Aorta (tissue), 5 donors: Measurements from ENCODE around the gene MIEF1. TPM values are rescaled to one million over a fixed set of nuclear protein-coding genes. Genes with fewer than 3 reads are reported as not detected.
A peak's percentile ranks its signal among the peaks of the same experiment; 100 is the strongest.

Source experiments
- ATAC-seq: fragments of 200-7000 bp; cut with Tn5 transposase; one replicate; pipeline ENCODE4 v1.9.1; 2022; ENCODE audit warnings: moderate library complexity; ENCODE audit not compliant: low FRiP score
- DNase-seq, 2 donors: peaks; one replicate each; pipeline ENCODE4 v3.0.0-alpha.2; 2020
- H3K27ac ChIP-seq, 2 donors: one replicate each; pipeline ENCODE4 v1.5.1; 2013; ENCODE audit warnings: low read length in 2 of 2, mild to moderate bottlenecking in 2 of 2, moderate library complexity in 2 of 2, control low read depth in 1 of 2, inconsistent platforms in 1 of 2, low read depth in 1 of 2
- H3K27me3 ChIP-seq, 2 donors: one replicate each; pipeline ENCODE4 v1.6.1; 2013; ENCODE audit warnings: control low read depth in 1 of 2, low read length in 1 of 2, mild to moderate bottlenecking in 1 of 2, moderate library complexity in 1 of 2; ENCODE audit not compliant: insufficient read depth in 2 of 2, control insufficient read depth in 1 of 2
- H3K36me3 ChIP-seq, 2 donors: one replicate each; pipeline ENCODE4 v1.6.1; 2013; ENCODE audit warnings: control low read depth in 1 of 2, low read length in 1 of 2, mild to moderate bottlenecking in 1 of 2; ENCODE audit not compliant: insufficient read depth in 2 of 2, control insufficient read depth in 1 of 2
- H3K4me1 ChIP-seq, 2 donors: one replicate each; pipeline ENCODE4 v1.6.1; 2013; ENCODE audit warnings: low read length in 2 of 2, control low read depth in 1 of 2, mild to moderate bottlenecking in 1 of 2, moderate library complexity in 1 of 2; ENCODE audit not compliant: insufficient read depth in 2 of 2, control insufficient read depth in 1 of 2
- H3K4me3 ChIP-seq, 2 donors: one replicate each; pipeline ENCODE4 v1.5.1; 2013; ENCODE audit warnings: low read length in 2 of 2, control low read depth in 1 of 2, mild to moderate bottlenecking in 1 of 2
- H3K9me3 ChIP-seq: one replicate; pipeline ENCODE4 v1.6.1; 2013; ENCODE audit warnings: mild to moderate bottlenecking, low read length; ENCODE audit not compliant: control insufficient read depth
- WGBS, 2 donors: extraction: QIAGEN DNeasy Blood & Tissue Kit; methylation state at CpG; one replicate each; pipeline ENCODE4 v1.1.7; 2013; 5-methylcytosine and 5-hydroxymethylcytosine counted together
- intact Hi-C, 2 donors: fragments of 100-400 bp; cut with DNase I; formaldehyde crosslinking; loops; one replicate each; pipeline versions ENCODE4 v1.14.2 to v1.15.0; 2022
- polyA plus RNA-seq, 2 donors: library from polyadenylated mRNA; stranded (reverse); fragments of 200-250 nt; gene quantifications; one replicate each; pipeline ENCODE4 v1.2.3, GENCODE V29; 2013
- total RNA-seq, 2 donors: library from RNA; stranded (reverse); fragmentation: NEBNext Ultra II Directional; extraction: Animal tissue kit (Norgen Biotek cat#: 25700); gene quantifications; one replicate each; pipeline ENCODE4 v1.2.1, GENCODE V29; 2021
- donor health status: healthy with polysubstance abuse.
- donor health status: Bipolar disorder and iron deficiency.
- donor health status: DM: no; HTN: no; CAD: no.
- donor health status: DM: no; HTN: no; CAD: no.
- donor health status: DM: yes; HTN: yes; CAD: no.

Gene MIEF1
- total and polyA plus RNA-seq, 4 donors = 8.0 to 20.1 (median 11.9) TPM

DNA sequence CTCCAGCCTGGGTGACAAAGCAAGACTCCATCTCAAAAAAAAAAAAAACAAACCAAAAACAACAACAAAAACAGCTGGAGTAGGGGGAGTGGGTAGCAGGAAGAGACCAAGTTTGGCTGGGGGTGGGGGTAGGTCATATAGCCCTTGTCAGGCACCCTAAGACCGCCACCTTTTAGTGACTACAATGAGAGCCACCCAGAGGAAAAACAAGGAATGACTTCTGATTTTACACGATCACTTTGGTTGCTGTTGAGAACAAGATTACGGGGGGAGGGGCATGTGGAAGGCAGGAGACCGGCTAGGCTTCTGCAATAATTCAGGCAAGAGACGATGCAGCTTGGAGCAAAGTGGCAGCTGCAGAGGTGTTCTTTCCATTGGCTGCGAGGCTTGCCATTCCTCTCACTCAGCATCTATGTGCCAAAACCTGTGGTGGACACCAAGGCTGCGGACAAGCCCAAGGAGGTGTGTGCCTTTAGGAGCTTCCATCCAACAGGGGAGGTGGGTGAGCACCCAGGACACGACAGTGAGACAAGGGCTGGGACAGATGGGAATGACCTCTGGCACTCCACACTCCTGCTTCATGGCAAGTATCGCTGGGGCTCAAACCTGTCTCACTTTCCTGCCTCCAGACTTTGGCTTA lies 28.7 kb downstream of the MIEF1 start:
- intact Hi-C loops = loop anchor here (5.0 to 10.0 kb wide), 7 partner anchors 134 to 1969 kb away; partner anchors contain the start of genes ADSL (in 2 of the 2), CDC42EP1 (in 1 of the 2), MRTFA (in 1 of the 2) and TAB1 (in 1 of the 2)

DNA sequence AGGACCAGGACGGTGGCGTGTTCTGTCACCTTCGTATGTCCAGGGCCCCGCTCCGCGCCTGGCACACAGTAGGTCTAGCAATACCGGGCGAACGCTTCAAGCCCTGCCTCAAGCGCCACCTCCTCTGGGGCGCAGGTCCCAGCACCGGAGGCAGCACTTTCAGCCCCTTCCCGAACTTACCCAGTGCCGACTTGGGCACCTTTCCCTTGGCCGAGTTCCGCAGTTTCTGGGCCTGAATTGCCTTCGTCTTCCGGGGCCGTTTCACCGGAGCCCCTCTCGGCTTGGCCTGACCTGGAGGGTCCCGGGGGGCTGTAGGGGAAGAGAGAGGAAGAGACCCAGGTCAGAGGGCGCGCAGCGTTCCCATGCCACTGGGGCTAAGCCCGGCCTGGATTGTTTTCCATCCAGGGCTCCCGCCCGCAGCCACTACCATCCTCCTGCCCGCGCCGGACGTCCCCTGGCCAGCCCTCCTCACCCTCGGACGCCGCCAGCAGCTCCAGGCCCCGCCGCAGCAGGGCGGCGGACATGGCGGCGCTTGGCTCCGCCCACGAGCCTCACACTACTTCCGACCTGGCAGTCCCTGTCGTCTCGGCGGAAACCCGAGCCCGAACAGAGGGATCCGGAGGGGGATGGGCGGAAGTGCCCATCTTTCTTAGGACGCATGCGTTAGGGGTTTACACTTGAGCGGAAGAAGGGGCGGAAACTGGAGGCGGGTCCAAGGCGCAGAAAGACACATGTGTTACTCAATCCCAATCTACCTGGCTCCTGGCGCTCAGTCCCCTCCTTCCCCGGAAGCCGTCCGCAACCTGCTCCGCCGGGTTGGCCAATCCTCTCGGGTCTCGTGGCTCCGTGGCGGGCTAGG lies 30.4 kb downstream of the MIEF1 start, which contains the start of gene RPS19BP1:
Gene RPS19BP1 (minus strand): TSS at position 534 of the 859 bp plus-strand sequence. CDS start 10 bp downstream, at position 524.
- Histone ChIP-seq H3K4me3 (peak within 1 kb of the TSS; percentile 64 to 83), H3K27ac (peak within 1 kb of the TSS in 1 of 2 donors; percentile 61), H3K4me1 (no peaks in the 10 kb centered on the region), H3K36me3 (no peaks in the 10 kb centered on the region), H3K9me3 (no peaks in the 10 kb centered on the region), H3K27me3 (no peaks in the 10 kb centered on the region)
- 0% methylated on average over 64 to 67 of the region's 67 CpGs for WGBS, 2 donors
- ATAC-seq (peak; percentile 93), DNase-seq (peak; percentile 99 to 100)
- intact Hi-C loops = loop anchor here (2.0 to 10.0 kb wide), 8 partner anchors 135 to 1970 kb away; partner anchors contain the start of genes ADSL (in 2 of the 2), CDC42EP1 (in 1 of the 2), MRTFA (in 1 of the 2) and RPL3 (in 1 of the 2)

More for the DNA sequence above, 28.7 kb downstream of the MIEF1 start:
- H3K27ac ChIP-seq = no peak overlapping the region
- H3K4me1 ChIP-seq = no peaks in the 10 kb centered on the region
- no peak overlapping the region for H3K4me3 ChIP-seq
- no peaks in the 10 kb centered on the region for H3K9me3 ChIP-seq
- WGBS, 2 donors = 38 to 39% methylated on average over 9 of the region's 9 CpGs
- no peaks in the 10 kb centered on the region for H3K27me3 ChIP-seq
- no peaks in the 10 kb centered on the region for H3K36me3 ChIP-seq
- DNase-seq (no peak), ATAC-seq (no peak)

DNA sequence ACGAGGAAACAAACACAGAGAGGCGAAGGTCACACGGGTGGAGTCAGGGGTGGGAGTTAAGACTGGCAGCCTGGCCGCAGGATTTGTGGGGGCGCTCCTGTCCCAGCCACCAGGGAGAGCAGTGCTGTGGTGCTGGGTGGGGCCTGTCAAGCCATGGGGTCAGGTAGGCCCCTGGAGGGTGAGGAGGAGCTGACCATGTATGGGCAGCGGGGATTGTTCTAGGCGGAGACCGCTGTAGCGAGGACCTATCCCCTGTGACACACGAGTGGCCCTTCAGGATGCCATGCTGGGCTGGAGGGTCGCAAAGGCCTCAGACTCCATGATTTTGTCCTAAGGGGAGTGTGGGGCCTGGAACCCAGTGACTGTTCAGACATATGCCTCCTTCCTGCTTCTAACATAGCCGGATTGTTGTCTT lies 32.0 kb downstream of the MIEF1 start:
- H3K9me3 ChIP-seq = no peaks in the 10 kb centered on the region
- H3K36me3 ChIP-seq = no peaks in the 10 kb centered on the region
- DNase-seq (no peak), ATAC-seq (no peak)
- no peak overlapping the region for H3K27ac ChIP-seq
- H3K4me1 ChIP-seq = no peaks in the 10 kb centered on the region
- intact Hi-C loops = loop anchor here (2.0 to 10.0 kb wide), 8 partner anchors 137 to 1972 kb away; partner anchors contain the start of genes ADSL (in 2 of the 2), CDC42EP1 (in 1 of the 2), MRTFA (in 1 of the 2) and TAB1 (in 1 of the 2)
- H3K4me3 ChIP-seq = no peak overlapping the region
- H3K27me3 ChIP-seq = no peaks in the 10 kb centered on the region
- 86% methylated on average over 12 of the region's 12 CpGs for WGBS, 2 donors

DNA sequence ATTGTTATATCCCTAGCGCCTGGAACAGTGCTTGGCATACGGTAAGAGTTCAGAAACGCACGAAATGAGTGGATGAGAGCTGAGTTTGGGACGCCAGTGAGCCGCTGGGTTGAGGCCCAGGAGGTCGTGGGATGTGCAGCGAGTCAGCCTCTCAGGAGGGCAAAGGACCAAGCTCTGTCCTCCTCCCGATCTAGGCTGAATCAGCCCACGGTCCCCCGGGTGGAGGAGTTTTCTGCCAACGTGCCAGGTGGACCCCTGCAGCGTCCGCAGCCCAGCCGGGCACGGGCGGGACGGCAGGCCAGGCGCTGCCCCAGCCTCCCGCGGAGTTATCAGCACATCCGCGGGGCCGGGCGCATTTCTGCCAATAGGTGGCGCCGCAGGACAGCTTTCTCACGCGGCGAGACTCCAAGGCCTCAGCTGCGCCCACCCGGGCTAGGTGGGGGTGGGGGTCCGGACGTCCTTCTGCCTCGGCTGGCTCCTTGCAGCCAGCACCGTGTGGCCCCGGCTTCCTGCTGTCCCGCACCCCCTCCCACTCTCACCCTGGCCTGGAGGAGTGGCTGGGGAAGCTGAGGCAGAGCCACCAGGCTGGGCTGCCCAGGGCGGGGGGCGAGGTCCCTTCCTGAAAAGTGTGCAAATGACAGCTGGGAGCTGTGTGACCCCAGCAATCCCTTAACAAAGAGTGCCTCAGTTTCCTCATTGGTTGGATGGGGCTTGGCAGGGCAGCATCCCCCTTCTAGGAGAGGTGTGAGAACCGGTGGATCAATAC lies 32.7 kb downstream of the MIEF1 start:
- H3K27ac ChIP-seq = no peak overlapping the region
- intact Hi-C loops = loop anchor here (2.0 to 10.0 kb wide), 8 partner anchors 137 to 1972 kb away; partner anchors contain the start of genes ADSL (in 2 of the 2), CDC42EP1 (in 1 of the 2), MRTFA (in 1 of the 2) and TAB1 (in 1 of the 2)
- H3K4me3 ChIP-seq = no peak overlapping the region
- DNase-seq = peak; percentile 86 to 95
- H3K9me3 ChIP-seq = no peaks in the 10 kb centered on the region
- no peaks in the 10 kb centered on the region for H3K4me1 ChIP-seq
- peak; percentile 64 for ATAC-seq
- no peaks in the 10 kb centered on the region for H3K27me3 ChIP-seq
- no peaks in the 10 kb centered on the region for H3K36me3 ChIP-seq
- WGBS, 2 donors = 6 to 8% methylated on average over 41 of the region's 41 CpGs

DNA sequence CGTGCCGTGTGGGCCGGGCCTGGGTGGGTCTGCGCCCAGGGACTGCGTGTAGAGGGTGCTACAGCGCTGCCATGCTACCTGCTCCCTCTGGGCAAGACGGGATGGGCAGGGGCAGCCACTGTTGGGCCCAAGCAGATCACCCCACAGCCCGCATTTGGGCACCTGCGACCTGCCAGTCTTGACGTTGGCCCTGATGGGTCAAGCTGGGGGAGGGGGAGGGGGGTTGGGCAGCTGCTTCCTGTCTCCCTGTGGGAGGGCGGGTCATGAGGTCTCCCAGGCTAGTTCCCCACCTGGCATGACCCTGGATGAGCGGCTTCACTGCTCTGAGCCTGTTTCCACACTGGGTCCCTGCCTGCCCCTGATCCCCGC lies 33.3 kb downstream of the MIEF1 start:
- H3K36me3 ChIP-seq = no peaks in the 10 kb centered on the region
- intact Hi-C loops = loop anchor here (2.0 to 10.0 kb wide), 2 partner anchors 489 to 809 kb away; partner anchors contain the start of gene ADSL (in 1 of the 2)
- WGBS, 2 donors = 36 to 41% methylated on average over 12 to 13 of the region's 13 CpGs
- H3K4me1 ChIP-seq = no peaks in the 10 kb centered on the region
- no peak overlapping the region for H3K4me3 ChIP-seq
- ATAC-seq (no peak), DNase-seq (no peak)
- no peaks in the 10 kb centered on the region for H3K9me3 ChIP-seq
- no peak overlapping the region for H3K27ac ChIP-seq
- no peaks in the 10 kb centered on the region for H3K27me3 ChIP-seq

DNA sequence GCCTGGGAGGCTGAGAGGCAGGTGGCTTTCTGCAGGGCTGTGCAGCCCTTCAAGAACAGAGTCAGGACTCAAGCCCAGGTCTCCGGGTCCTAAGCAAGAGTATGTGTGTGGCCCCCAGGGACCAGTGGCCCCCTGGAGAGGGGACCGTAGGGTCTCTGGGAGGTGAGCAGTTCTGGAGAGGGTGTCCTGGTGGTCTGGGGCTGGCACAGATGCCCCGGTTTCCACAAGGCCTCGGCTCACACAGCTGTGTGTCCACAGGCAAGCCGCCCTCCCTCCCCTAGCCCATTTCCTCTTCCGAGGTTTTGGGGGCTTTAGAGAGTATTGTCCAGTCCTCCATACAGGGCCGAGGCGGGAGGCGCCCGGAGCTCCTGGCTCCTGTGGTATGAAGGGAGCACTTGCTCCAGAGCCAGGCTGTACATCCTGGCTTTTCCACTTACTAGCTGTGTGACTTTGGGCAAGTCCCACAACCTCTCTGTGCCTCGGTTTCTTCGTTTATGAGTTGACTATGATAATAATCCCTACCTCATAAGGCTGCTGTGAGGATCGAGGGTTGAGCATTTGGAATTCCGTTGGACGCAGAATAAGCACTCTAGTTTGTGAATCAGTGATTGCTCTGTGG lies 33.9 kb downstream of the MIEF1 start:
- H3K27me3 ChIP-seq = no peaks in the 10 kb centered on the region
- 85 to 89% methylated on average over 15 of the region's 15 CpGs for WGBS, 2 donors

DNA sequence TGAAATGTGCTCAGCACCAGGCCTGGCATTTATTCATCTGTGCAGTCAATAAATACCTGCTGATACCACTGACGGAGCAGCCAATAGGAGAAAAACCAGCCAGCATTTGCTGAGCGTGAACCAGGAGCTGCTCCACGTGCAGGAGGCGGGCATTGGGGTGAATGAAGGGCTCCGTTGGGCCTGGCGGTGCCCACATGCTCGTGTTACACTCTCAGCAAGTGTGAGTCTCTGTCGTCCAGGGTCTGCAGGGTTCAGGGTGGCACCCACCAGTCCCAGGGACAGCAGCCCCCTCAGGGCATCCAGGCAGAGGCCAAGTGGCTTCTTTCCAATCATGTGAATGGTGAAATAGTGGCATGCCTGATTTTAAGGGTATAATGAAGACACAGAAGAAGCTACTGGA lies 34.6 kb downstream of the MIEF1 start:
- DNase-seq (no peak), ATAC-seq (no peak)
- intact Hi-C loops = loop anchor here in 1 of 2 donors (10.0 kb wide), 1 partner anchor 808 kb away; the partner anchor contains the start of gene ADSL
- Histone ChIP-seq H3K4me3 (no peak overlapping the region), H3K4me1 (no peaks in the 10 kb centered on the region), H3K9me3 (no peaks in the 10 kb centered on the region), H3K27me3 (no peaks in the 10 kb centered on the region), H3K36me3 (no peaks in the 10 kb centered on the region), H3K27ac (no peak overlapping the region)
- WGBS, 2 donors = 54 to 57% methylated on average over 8 of the region's 8 CpGs

More for the DNA sequence above, 33.9 kb downstream of the MIEF1 start:
- H3K4me3 ChIP-seq = no peak overlapping the region
- no peaks in the 10 kb centered on the region for H3K9me3 ChIP-seq
- no peaks in the 10 kb centered on the region for H3K4me1 ChIP-seq
- H3K36me3 ChIP-seq = no peaks in the 10 kb centered on the region
- ATAC-seq (no peak), DNase-seq (no peak)
- intact Hi-C loops = loop anchor here (2.0 to 10.0 kb wide), 2 partner anchors 489 to 809 kb away; partner anchors contain the start of gene ADSL (in 1 of the 2)
- H3K27ac ChIP-seq = no peak overlapping the region
